NCI-H774 (cell line): ENCODE results near the gene PAK5.
"Not testable (repeated sequence)": the region's sequence is repeated elsewhere in the genome, so short reads cannot be mapped to it uniquely, and the experiment has no call there.

ENCODE experiments used
- DNase-seq: peaks from one replicate; lab custom pipeline; 2025; lab: John Stamatoyannopoulos, UW

PAK5 gene

DNA sequence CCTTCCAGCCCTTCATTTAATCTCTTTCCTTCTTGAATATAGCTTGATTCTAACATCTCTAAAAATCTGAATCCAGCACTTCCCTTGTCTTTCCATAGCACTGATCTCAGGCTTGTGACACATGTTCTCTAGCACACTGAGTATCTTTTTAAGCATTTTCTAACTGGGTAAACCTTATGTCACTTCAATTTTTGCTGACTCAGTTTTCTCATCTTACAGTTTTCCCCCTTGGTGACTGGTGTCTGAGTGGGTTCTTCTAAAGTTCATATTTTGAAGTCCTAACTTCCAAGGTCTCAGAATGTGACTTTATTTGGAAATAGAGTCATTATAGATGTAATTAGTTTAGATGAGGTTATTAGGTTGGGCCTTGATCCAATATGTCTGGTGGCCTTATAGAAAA lies 153.9 kb downstream of the PAK5 start:
- no peak for DNase-seq

- DNase-seq: no peak
These were observed 161.7 kb downstream of the PAK5 start for GRCh38 chr20:9677100-9677623.

GRCh38 chr20:9672981-9673380 lies 165.9 kb downstream of the PAK5 start:
- DNase-seq: no peak

GRCh38 chr20:9672027-9672426 lies 166.8 kb downstream of the PAK5 start:
- DNase-seq: no peak

GRCh38 chr20:9668381-9668780 lies 170.5 kb downstream of the PAK5 start:
- DNase-seq: no peak

DNA sequence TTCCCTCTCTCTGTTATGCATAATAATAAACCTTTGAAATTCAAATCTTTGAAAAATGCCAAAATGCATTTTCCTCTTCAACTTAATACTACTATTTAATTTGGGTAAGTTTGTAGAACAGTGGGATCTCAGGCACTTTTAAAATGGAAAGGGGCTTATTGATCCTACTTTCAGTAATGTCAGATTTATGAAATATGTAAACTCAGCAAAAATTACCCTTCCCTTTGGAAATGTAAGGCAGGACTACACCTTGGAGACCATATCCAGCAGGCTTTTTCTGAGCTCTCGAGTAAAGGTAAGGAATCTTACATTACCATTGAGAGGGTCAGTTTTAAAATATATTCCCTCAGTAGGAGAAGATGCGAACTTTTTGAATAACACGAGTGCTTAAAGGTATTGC lies 175.5 kb downstream of the PAK5 start:
- no peak for DNase-seq

DNA sequence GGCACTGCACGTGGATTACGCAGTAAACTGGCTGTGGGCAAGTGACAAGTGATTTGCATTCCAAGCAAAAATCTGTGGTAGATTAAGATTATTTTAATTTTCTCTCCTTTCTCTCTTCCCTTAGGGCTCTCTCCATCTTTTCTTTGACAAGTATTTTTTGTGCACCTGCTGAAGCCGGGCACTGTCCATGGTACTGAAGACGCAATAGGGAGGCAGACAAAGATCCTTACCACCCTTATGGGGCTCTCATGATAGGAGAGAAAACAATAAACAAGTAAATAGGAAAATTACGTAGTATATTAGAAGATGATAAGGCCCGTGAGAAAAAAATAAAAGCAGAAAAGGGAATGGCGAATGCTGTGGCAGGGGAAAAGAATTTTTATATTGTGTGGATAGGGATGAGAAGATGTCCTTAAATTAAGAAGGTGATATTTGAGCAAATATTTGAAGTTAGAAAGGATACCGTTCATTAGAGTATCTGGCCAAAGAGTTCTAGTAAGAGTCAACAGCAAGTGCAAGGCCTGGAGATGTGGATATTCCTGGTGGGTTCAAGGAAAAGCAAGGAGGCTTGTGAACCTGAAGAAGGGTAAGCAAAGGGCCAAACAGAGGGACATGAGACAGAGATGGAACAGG lies 178.5 kb downstream of the PAK5 start:
- DNase-seq: no peak

- DNase-seq: no peak
These were observed 191.1 kb downstream of the PAK5 start for GRCh38 chr20:9647741-9648140.

- no peak for DNase-seq
These were observed 192.5 kb downstream of the PAK5 start for GRCh38 chr20:9646375-9646774.

GRCh38 chr20:9642882-9643281 lies 196.0 kb downstream of the PAK5 start:
- no peak for DNase-seq

- DNase-seq: not testable (repeated sequence)
These were observed 197.3 kb downstream of the PAK5 start for GRCh38 chr20:9641499-9642000.

DNA sequence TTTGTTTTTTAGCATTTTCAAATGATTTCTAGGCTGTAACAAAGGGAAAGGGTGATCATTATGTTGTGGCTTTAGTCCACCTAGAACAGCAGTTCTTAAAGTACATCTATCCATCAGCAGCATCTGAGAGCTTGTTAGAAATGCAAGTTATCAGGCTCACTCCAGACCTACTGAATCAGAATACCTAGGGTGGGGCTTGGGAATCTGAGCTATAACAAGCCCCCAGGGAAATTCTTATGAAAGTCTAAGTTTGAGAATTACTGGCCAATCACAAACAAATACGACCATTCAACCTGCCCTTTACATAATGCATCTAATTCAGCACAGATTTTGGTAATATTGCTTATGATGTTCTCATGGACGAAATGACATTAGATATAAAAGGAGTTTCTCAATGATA lies 201.0 kb downstream of the PAK5 start:
- DNase-seq: no peak

- no peak for DNase-seq
These were observed 203.1 kb downstream of the PAK5 start for GRCh38 chr20:9635750-9636149.

GRCh38 chr20:9634327-9634726 lies 204.5 kb downstream of the PAK5 start:
- no peak for DNase-seq

GRCh38 chr20:9632991-9633390 lies 205.9 kb downstream of the PAK5 start:
- DNase-seq: no peak

DNA sequence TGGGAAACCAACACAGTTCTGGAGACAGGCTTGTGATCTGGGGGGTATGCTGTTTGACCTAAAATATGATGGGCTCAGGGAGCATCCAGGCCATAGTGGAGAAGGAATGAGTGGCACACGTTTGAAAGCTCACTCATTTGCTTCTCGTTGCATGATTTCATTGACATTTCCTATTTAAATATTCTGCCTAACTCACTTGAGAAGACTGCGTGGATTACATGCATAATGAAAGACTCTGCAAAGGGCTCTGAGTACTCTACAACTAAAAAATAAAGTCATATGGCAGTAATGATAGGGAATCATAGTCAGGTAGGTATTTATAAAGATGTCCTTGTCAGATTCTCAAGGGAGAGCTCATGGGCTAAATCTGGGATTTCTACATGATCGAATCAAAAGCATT lies 206.6 kb downstream of the PAK5 start:
- DNase-seq: no peak

DNA sequence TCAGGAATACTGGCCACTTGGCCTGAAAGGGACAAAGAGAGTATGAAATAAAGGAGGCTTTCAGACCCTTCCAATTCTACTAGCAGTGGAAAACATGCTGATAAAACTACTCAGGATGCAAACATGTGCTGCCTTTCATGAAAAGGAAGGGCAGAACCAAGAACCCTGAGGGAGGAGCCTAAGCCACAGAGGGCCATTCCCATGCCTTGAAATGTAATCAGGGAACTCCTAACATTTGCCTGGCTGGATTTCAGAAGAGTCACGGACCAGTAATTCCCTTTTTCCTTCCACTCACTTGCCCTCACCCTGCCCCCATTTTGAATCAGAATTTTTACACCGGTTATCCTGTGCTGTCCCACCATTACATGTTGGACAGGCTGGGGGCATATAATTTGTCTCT lies 208.3 kb downstream of the PAK5 start:
- no peak for DNase-seq

DNA sequence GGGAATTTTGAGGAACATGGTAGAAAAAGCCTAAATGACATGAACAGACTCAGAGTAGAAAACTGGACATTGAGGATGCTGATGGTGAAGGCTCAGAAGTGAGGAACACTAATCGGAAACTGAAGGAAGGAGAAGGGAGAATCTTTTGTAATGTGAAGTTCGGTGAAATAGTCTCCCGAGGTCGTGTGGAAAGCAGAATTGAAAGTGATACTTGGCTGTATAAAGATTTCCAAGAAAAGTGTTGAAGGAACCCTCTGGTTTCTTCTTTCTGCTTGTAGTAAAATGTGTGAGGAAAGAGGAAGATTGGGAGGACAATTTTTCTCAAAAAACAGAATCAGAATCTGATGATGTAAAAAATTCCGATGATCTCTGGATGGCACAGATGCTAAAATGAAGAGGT lies 209.0 kb downstream of the PAK5 start:
- DNase-seq: no peak

DNA sequence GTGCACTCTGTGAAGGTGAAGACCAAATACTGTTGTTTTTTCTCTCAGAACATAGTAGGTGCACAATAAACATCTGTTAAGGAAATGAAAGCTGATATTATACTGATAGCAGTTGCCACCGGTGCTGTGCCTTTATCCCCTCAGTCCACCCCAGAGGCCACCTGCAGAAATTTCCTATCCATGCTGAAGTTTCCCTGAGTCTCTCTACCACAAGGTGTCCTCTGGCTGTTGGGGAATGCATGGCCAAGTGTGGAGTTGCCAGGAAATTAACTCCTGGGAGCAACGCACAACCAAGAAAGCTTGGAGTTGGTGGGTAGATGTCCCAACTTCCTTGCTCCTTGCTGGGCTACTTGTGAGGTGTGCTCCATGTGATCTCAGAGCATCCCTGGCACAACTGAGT lies 210.3 kb downstream of the PAK5 start:
- no peak for DNase-seq

- no peak for DNase-seq
These were observed 210.7 kb downstream of the PAK5 start for GRCh38 chr20:9628141-9628540.

- DNase-seq: no peak
These were observed 211.7 kb downstream of the PAK5 start for GRCh38 chr20:9627219-9627618.

- DNase-seq: no peak
These were observed 212.5 kb downstream of the PAK5 start for GRCh38 chr20:9626357-9626756.

- DNase-seq: peak; percentile 70
These were observed 220.9 kb downstream of the PAK5 start for GRCh38 chr20:9617940-9618339.

- peak; percentile 62 for DNase-seq
These were observed 221.9 kb downstream of the PAK5 start for GRCh38 chr20:9616833-9617461.
